HUES6 (cell line): ENCODE results near the gene MSTN.

ENCODE experiments used
- H3K27ac ChIP-seq: 2 replicates; pipeline ENCODE4 v1.7.0; 2013; ENCODE audit warnings: low read depth, mild to moderate bottlenecking, low read length, inconsistent platforms
- H3K27me3 ChIP-seq: 2 replicates; pipeline ENCODE4 v1.6.1; 2013; ENCODE audit warnings: low read length; ENCODE audit not compliant: control insufficient read depth, insufficient read depth
- H3K36me3 ChIP-seq: 2 replicates; pipeline ENCODE4 v1.6.1; 2013; ENCODE audit warnings: low read length; ENCODE audit not compliant: control insufficient read depth, insufficient read depth
- H3K4me1 ChIP-seq: 2 replicates; pipeline ENCODE4 v1.6.1; 2013; ENCODE audit warnings: low read length; ENCODE audit not compliant: control insufficient read depth, insufficient read depth
- H3K4me3 ChIP-seq: 2 replicates; pipeline ENCODE4 v1.5.1; 2013; ENCODE audit warnings: low read depth, low read length
- H3K9ac ChIP-seq: one replicate; pipeline ENCODE4 v1.6.1; 2013; ENCODE audit warnings: mild to moderate bottlenecking, low read length
- H3K9me3 ChIP-seq: 2 replicates; pipeline ENCODE4 v1.6.1; 2013; ENCODE audit warnings: low read depth, low read length; ENCODE audit not compliant: control insufficient read depth, insufficient read depth

Gene MSTN

DNA sequence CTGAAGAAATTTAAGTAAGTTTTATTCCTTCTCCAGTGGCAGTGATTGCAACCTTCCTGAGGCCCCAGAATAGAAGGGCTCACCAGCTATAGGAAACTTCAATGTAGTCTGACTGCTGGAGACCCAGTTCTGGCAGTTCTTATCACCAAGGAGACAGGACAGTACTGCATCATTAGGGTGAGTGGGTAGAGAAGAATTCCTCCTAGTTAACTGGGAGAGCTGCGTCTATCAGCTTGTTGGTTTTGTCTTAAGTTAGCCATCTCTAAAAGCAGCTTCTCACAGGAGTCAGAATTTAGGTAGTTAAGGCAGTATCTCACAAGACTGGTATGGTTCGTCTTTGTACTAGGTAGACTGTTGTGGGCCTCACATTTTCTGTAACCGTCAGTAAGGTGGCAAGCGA is 3.3 kb upstream of the MSTN start:
- H3K36me3 ChIP-seq, result no peaks in the 10 kb centered on the region
- no peaks in the 10 kb centered on the region for H3K9me3 ChIP-seq
- no peak overlapping the region for H3K4me3 ChIP-seq
- H3K27me3 ChIP-seq, result no peaks in the 10 kb centered on the region
- H3K27ac ChIP-seq, result no peak overlapping the region
- H3K9ac ChIP-seq, result no peak overlapping the region
- H3K4me1 ChIP-seq, result no peaks in the 10 kb centered on the region

- no peak overlapping the region for H3K9ac ChIP-seq
- no peaks in the 10 kb centered on the region for H3K27me3 ChIP-seq
- no peak overlapping the region for H3K27ac ChIP-seq
- H3K36me3 ChIP-seq, result no peaks in the 10 kb centered on the region
- no peak overlapping the region for H3K4me3 ChIP-seq
- no peaks in the 10 kb centered on the region for H3K4me1 ChIP-seq
- H3K9me3 ChIP-seq, result no peaks in the 10 kb centered on the region
These were observed 1.1 kb upstream of the MSTN start for GRCh38 chr2:190063624-190064023.

- Histone ChIP-seq H3K27me3 (no peaks in the 10 kb centered on the region), H3K4me1 (no peaks in the 10 kb centered on the region), H3K4me3 (no peak overlapping the region), H3K27ac (no peak overlapping the region), H3K36me3 (no peaks in the 10 kb centered on the region), H3K9me3 (no peaks in the 10 kb centered on the region), H3K9ac (no peak overlapping the region)
These were observed 476 bp downstream of the MSTN start for GRCh38 chr2:190062053-190062452.

- H3K9me3 ChIP-seq, result no peaks in the 10 kb centered on the region
- no peak overlapping the region for H3K4me3 ChIP-seq
- no peak overlapping the region for H3K27ac ChIP-seq
- H3K27me3 ChIP-seq, result no peaks in the 10 kb centered on the region
- no peaks in the 10 kb centered on the region for H3K4me1 ChIP-seq
- H3K36me3 ChIP-seq, result no peaks in the 10 kb centered on the region
- H3K9ac ChIP-seq, result no peak overlapping the region
These were observed 1.9 kb downstream of the MSTN start for GRCh38 chr2:190060626-190061025.

GRCh38 chr2:190060019-190060418 is 2.5 kb downstream of the MSTN start:
- Histone ChIP-seq H3K4me3 (no peak overlapping the region), H3K9ac (no peak overlapping the region), H3K36me3 (no peaks in the 10 kb centered on the region), H3K4me1 (no peaks in the 10 kb centered on the region), H3K27me3 (no peaks in the 10 kb centered on the region), H3K27ac (no peak overlapping the region), H3K9me3 (no peaks in the 10 kb centered on the region)

DNA sequence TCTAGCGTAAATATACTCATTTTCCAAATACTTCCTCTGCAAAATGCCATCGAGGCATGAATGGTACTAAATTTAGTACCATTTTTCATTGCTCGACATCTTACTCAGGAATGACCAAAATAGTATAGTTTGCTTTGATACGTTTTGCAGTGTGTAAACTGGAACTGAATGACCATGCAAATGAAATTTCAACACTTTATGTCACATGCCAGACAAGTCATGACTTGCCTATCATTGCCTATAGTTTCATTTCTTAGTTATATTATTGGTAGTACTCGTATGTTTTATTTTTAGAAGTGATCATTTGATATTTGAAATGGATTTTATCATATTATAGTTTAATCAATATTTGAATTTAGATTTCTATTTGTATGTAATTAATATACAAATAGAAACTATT is 9.1 kb downstream of the MSTN start:
- Histone ChIP-seq H3K4me3 (no peak overlapping the region), H3K4me1 (no peaks in the 10 kb centered on the region), H3K36me3 (no peaks in the 10 kb centered on the region), H3K27ac (no peak overlapping the region), H3K27me3 (no peaks in the 10 kb centered on the region), H3K9me3 (no peaks in the 10 kb centered on the region), H3K9ac (no peak overlapping the region)

GRCh38 chr2:190052307-190052706 is 10.2 kb downstream of the MSTN start:
- H3K27ac ChIP-seq, result no peak overlapping the region
- no peaks in the 10 kb centered on the region for H3K4me1 ChIP-seq
- H3K36me3 ChIP-seq, result no peaks in the 10 kb centered on the region
- H3K9ac ChIP-seq, result no peak overlapping the region
- H3K27me3 ChIP-seq, result no peaks in the 10 kb centered on the region
- H3K4me3 ChIP-seq, result no peak overlapping the region
- H3K9me3 ChIP-seq, result no peaks in the 10 kb centered on the region

DNA sequence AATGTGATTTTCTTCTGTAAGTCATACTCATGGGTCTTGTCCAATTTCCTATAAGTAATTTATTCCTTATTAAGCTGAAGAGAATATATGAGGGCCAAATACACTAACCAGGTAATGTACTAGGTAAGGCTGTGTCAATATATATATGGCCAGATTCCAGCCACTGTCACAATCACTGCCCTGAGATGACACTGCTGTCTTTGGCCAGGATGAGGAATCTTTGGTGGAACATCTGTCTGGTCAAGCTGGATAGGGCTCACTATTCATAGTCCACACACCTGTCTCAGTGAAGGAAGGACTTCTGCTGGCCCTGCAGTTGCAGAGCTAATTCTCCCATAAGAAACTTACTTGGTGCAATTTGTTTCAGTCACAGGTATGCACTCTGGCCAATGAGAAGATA is 11.3 kb downstream of the MSTN start:
- H3K27ac ChIP-seq, result no peak overlapping the region
- no peak overlapping the region for H3K4me3 ChIP-seq
- no peaks in the 10 kb centered on the region for H3K9me3 ChIP-seq
- H3K36me3 ChIP-seq, result no peaks in the 10 kb centered on the region
- H3K4me1 ChIP-seq, result no peaks in the 10 kb centered on the region
- H3K27me3 ChIP-seq, result no peaks in the 10 kb centered on the region
- H3K9ac ChIP-seq, result no peak overlapping the region

DNA sequence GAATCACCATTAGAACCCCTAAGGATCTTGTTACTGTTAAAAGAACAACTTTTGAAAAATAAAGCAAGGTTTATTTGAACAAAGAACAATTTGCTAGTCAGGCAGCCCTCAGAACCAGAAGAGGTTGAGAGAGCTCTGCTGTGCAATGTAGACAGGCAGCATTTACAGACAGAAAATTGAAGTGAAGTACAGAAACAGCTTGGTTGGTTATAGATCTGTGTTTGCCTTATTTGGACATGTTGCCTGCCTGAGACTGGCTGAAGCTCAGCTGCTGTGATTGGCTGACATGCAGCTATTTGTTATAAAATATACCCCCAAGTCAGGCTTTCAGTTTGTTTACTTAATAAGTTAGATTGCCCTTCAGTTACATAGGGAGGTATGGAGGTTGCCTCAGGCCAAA is 12.5 kb downstream of the MSTN start:
- H3K9ac ChIP-seq, result no peak overlapping the region
- no peaks in the 10 kb centered on the region for H3K36me3 ChIP-seq
- no peak overlapping the region for H3K27ac ChIP-seq
- no peaks in the 10 kb centered on the region for H3K4me1 ChIP-seq
- no peaks in the 10 kb centered on the region for H3K27me3 ChIP-seq
- H3K9me3 ChIP-seq, result no peaks in the 10 kb centered on the region
- no peak overlapping the region for H3K4me3 ChIP-seq

DNA sequence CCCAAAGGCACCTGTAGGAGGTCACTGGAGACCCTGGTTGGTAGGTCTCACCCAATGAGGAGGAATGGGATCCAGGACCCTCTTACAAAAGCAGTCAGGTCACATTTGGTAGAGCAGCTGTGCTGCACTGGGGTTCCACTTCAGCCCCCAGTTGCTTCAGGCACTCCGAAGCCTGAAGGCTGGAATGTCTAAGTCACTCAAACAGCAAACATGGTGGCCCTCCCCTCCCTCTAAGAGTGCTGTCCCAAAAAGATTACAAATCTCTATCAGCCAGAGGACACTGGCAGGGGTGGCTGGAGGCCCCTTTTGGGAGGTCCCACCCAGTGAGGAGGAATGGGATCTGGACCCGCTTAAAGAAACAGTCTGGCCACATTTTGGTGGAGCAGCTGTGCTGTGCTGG is 17.7 kb downstream of the MSTN start:
- Histone ChIP-seq H3K9me3 (no peaks in the 10 kb centered on the region), H3K36me3 (no peaks in the 10 kb centered on the region), H3K27ac (no peak overlapping the region), H3K4me3 (no peak overlapping the region), H3K4me1 (no peaks in the 10 kb centered on the region), H3K9ac (no peak overlapping the region), H3K27me3 (no peaks in the 10 kb centered on the region)

DNA sequence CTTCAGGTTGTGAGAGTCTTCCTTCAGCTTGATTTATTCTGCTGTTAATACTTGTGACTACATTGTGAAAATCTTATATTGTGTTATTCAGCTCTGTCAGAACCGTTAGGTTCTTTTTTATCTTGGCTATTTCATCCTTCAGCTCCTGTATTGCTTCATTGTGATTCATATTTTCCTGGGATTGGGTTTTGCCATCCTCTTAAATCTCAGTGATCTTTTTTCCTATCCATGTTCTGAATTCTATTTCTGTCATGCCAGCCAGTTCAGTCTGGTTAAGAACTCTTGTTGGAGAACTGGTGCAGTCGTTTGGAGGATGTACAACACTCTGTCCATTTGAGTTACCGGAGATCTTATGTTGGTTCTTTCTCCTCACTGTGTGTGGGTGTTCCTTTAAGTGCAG is 19.1 kb downstream of the MSTN start:
- Histone ChIP-seq H3K9me3 (no peaks in the 10 kb centered on the region), H3K36me3 (no peaks in the 10 kb centered on the region), H3K9ac (no peak overlapping the region), H3K4me1 (no peaks in the 10 kb centered on the region), H3K4me3 (no peak overlapping the region), H3K27ac (no peak overlapping the region), H3K27me3 (no peaks in the 10 kb centered on the region)

GRCh38 chr2:190036071-190036470 is 26.5 kb downstream of the MSTN start:
- Histone ChIP-seq H3K4me1 (no peaks in the 10 kb centered on the region), H3K27me3 (no peaks in the 10 kb centered on the region), H3K27ac (no peak overlapping the region), H3K9ac (no peak overlapping the region), H3K36me3 (no peaks in the 10 kb centered on the region), H3K9me3 (no peaks in the 10 kb centered on the region), H3K4me3 (no peak overlapping the region)
